GM19324 (cell line): ENCODE results near the gene PGPEP1.
"Not testable (repeated sequence)": the region's sequence is repeated elsewhere in the genome, so short reads cannot be mapped to it uniquely, and the experiment has no call there.

Experiments
- ATAC-seq: cut with Tn5 transposase; IDR thresholded peaks from one replicate; pipeline ENCODE4 v1.9.1; 2021; ENCODE audit warnings: mild to moderate bottlenecking, moderate library complexity; ENCODE audit not compliant: unreplicated experiment, low FRiP score

PGPEP1 gene

DNA sequence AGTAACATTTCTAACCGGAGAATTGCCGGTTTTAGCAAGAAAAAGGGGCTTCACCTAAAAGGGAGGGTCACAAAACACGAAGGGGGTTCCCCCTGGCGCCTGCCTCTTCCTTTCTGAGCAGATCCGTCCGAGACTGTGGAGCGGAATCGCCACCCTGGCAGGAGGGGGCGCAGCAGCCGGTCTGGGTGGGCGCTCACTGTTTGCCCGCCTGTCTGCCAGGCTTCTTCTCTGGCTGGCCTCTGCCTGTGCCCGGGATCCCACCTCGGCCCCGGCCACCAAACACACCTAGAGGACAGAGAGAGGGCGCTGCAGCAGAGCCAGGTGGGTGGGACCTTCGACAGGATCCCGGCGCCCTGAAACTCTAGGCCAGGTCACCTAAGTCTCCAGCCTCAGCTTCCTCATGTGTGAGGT lies 33.1 kb upstream of the PGPEP1 start:
- no peak for ATAC-seq

DNA sequence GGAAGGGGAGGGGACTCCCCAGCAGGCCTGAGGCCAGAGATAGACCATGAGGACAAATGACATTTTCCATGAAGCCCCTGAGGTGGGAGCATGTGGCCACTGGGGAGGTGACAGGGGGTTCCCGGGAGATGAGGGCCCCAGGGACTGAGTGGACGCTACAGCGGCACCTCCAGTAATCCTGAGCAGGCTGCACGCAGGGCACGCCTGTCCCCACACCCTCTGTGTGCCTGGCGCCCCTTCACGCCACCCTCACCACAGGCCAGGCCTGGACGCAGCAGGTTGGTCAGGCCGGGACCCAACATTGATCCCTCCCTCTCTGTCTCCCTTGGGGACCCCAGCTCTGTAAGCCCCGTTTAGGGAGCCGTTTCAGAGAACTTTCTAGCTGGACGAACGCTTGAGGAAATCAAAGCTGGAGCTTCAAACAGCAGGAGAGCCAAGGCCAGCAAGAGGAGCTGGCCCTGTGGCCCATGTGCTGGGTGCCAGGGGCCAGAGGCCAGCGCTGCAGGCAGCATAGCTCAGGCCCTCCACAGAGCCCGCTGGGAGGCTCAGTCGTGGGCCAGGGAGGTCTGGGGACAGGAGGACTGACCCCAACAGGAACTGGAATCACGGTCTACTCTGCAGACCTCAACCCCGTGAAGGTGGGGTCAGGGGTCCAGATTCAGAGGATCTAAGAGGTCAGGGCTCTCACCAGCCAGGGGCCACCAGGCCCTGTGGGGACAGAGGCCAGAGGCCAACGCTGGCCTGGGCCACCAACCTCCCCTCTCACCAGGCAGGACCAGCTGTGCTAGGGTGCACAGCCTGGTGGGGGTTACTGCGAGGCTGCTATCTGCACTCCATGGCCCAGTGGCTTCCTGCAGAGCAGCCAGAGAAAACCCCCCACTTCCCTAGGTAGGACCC lies 32.1 kb upstream of the PGPEP1 start:
- ATAC-seq = no peak

DNA sequence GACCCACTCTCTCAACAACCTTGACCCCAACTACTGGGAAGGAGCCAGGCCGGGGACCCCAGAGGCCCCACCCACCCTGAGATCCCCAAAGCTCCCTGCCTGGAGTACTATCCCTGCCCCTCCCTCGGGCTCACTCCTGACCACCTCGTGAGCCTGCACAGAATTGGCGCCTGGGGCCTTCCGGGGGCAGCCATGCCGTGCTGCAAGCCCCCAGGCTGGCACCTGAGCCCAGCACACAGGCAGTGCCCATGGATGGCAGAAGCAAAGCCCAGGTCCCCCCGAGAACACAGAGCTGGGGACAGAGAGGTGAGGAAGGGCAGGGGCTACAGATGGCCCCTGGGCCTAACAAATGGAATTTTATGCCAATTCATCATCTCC lies 31.5 kb upstream of the PGPEP1 start:
- ATAC-seq = no peak

GRCh38 chr19:18309525-18310064 lies 30.8 kb upstream of the PGPEP1 start:
- no peak for ATAC-seq

- no peak for ATAC-seq
Measured at GRCh38 chr19:18310118-18310909, 30.1 kb upstream of the PGPEP1 start.

- ATAC-seq = no peak
Measured at GRCh38 chr19:18310966-18311365, 29.4 kb upstream of the PGPEP1 start.

GRCh38 chr19:18311502-18312091 lies 28.8 kb upstream of the PGPEP1 start:
- no peak for ATAC-seq

- no peak for ATAC-seq
Measured at GRCh38 chr19:18312092-18312534, 28.3 kb upstream of the PGPEP1 start.

GRCh38 chr19:18313398-18313797 lies 27.0 kb upstream of the PGPEP1 start:
- no peak for ATAC-seq

GRCh38 chr19:18317961-18318800 lies 22.2 kb upstream of the PGPEP1 start:
- no peak for ATAC-seq

DNA sequence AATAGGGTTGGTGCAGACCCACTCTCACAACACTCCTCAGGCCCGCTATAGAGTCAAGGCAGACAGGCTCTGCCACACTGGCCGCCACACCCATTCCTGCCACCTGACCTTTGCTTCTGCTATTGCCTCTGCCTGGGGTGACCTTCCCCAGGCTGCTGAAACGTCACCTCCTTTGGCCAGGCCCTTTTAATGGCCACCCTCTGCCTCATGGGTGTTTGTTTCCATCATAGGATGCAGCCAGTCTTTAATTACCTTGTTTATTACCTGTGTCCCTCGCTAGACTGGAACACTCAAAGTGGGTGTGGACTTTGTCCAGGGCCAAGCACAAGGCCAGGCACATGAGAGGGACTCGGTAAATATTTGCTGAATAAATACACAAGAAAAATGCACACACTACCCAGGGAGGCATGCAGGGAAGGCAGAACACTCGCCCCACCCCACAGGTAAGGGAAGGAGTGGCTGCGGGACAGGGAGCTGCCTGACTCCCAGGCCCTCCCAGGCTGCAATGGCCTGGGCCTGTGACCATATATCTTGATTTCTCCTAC lies 20.7 kb upstream of the PGPEP1 start:
- ATAC-seq = no peak

GRCh38 chr19:18320865-18321733 lies 19.3 kb upstream of the PGPEP1 start:
- no peak for ATAC-seq

GRCh38 chr19:18321734-18322102 lies 18.7 kb upstream of the PGPEP1 start:
- ATAC-seq = no peak

DNA sequence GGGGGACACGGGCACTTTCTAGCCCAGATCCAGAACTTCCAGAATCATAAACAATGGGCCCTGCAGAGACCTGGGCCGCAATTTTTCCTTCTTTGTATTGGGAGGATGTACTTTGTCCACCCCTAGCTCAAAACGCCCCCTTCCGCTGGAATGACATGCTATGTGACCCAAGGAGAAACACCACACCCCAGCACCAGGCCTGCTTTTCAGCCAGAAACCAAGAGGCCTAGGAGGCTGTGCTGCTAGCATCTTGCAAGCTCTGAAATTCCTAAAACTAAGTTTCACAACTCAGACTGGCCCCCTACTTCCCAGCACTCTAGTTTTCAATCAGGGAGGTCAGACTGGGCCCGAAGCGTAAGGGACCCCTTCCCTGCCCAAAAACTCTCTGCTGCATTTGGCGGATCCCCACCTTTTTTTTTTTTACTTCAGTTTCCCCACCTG lies 18.1 kb upstream of the PGPEP1 start:
- no peak for ATAC-seq

DNA sequence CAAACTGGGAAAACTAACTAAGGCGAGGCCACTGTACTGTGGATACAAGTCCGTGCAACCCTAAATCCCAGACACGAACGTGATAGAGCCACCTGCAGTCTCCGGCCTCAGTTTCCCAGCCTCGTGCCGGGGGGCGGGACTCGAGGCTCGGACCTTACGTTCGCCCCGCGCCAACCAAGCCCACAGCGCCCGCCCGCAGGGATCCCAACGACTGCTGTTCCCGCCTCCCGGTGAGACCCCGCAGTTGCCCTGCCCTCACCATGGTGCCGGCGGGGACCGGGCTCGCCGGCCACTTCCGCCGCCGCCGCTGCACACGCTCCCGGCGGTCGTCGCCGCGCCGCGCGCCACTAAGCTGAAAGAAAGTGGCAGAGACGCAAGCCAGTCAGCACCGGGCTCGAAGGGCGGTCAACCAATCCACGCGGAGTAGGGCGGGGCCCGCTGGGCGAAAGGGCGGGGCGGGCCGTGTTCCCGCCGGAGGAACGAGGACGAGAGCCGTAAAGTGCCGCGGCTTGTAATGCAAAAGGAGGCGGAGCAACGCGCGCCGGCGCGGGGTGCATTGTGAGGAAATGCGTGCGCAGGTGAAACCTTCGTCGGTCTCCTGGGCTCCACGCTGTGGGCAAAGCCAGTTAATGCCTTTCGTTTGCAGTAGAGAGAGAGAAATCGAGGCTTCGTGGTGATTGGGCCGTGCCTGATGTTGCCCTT lies 17.5 kb upstream of the PGPEP1 start, which contains the start of gene LSM4:
LSM4 (minus strand) TSS at position 318 of the 702 bp plus-strand sequence; CDS start at position 262, 56 bp downstream.
- ATAC-seq = peak; percentile 92

DNA sequence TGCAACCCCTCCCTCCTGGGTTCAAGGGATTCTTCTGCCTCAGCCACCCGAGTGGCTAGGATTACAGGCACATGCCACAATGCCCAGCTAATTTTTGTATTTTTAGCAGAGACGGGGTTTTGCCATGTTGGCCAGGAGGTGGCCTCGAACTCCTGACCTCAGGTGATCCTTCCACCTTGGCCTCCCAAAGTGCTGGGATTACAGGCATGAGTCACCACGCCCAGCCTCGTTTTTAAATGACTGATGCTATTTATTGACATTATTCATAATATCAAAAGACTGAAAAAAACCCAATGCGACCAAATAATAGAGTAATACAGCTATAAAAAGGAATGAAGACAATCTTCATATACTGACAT lies 16.0 kb upstream of the PGPEP1 start:
- not testable (repeated sequence) for ATAC-seq

GRCh38 chr19:18326772-18327171 lies 13.6 kb upstream of the PGPEP1 start:
- no peak for ATAC-seq
